GM18868 (cell line): ENCODE data around the gene ARPP21.
"Not testable (repeated sequence)": the region's sequence is repeated elsewhere in the genome, so short reads cannot be mapped to it uniquely, and the experiment has no call there.

Experiments used
- ATAC-seq: cut with Tn5 transposase; IDR thresholded peaks from one replicate; pipeline ENCODE4 v1.9.1; 2021; ENCODE audit warnings: mild to moderate bottlenecking, moderate library complexity; ENCODE audit not compliant: unreplicated experiment

Gene ARPP21

DNA sequence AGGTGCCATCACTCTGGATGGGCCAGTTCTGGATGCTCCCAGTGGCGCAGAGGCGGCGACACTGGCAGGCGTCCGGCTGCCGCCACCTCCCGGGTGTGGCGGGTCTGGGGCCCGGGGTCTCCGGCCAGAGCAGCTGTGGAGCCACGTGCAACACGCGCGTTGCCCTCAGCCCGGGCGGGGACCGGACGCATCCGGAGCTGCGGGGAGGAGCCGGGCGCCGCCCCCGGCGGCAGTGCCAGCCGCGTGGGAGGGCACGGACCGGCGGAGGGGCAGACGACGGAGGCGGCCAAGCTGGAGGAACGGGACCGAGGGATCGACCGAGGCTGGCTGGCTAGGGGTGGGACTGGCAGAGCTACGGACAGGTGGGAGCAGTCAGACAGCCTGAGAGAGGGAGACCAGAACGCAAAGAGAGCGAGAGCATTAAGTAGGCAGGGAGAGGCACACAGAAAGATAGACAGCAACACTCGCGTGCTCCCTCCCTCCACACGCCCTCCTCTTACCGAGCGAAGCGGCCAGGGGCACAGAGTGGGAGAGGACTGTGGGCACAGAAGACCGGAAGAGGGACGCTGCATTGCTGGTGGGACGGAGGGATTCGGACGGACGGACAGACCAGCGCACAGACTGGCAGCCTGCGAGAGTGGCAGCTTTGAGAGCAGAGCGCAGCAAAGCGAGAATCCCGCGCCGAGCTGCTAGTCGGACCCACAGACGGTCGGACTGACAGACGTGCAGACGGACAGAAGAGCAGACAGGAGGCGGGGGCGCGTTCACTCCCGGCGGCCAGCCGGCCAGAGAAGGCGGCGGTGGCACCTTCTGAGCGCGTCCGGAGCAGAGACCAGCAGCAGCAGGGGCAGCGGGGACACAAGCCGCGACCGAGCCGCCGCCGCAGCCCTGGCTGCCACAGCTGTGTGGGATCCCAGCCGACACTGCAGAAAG, at the start of gene ARPP21:
Gene ARPP21, plus strand, starts transcription at position 272 of the 933 bp plus-strand sequence. CDS start 42,227 bp downstream, outside the sequence.
- peak; percentile 51 for ATAC-seq

GRCh38 chr3:35592589-35593295, 46.6 kb upstream of the ARPP21 start:
- ATAC-seq = peak; percentile 77

DNA sequence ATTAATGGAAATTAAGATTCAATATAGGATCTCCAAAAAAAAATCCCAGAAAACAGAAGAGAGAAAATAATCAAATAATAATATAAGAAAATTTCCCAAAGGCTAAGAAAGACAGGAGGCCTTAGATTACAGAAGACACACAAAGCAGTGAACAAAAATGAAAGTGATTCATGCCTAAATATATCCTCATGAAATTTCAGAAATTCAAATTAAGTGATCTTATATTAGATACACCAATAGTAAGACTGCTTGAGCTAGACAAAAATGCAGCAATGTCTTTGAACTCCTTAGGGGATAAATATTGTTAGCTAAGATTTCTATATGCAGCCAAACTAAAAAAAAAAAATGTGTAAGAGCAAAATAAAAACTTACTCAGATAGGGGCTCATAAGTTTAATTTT, 44.6 kb upstream of the ARPP21 start:
- no peak for ATAC-seq

- peak; percentile 39 for ATAC-seq
Observed at GRCh38 chr3:35596335-35596995, 42.9 kb upstream of the ARPP21 start.

- ATAC-seq = no peak
Observed at GRCh38 chr3:35597490-35597889, 41.8 kb upstream of the ARPP21 start.

GRCh38 chr3:35598804-35599203, 40.5 kb upstream of the ARPP21 start:
- ATAC-seq = peak; percentile 36

DNA sequence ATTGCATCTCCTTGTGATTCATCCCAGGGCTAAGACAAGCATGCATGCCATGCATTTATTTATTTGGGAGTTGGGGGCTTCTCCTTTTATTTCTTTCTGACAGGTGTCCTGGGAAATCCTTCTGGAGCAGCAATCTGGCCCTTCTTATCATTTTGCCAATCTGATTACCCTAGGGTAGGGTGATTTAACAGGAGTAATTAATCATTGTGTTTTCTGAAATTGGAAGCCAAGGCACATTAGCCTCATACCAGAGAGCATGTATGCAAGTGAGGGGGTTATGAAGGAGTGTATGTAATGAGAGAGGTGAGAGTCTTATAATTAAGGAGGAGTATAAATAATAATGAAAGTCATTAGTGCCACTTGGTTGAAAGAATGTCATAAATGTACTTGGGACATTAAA, 37.4 kb upstream of the ARPP21 start:
- no peak for ATAC-seq

DNA sequence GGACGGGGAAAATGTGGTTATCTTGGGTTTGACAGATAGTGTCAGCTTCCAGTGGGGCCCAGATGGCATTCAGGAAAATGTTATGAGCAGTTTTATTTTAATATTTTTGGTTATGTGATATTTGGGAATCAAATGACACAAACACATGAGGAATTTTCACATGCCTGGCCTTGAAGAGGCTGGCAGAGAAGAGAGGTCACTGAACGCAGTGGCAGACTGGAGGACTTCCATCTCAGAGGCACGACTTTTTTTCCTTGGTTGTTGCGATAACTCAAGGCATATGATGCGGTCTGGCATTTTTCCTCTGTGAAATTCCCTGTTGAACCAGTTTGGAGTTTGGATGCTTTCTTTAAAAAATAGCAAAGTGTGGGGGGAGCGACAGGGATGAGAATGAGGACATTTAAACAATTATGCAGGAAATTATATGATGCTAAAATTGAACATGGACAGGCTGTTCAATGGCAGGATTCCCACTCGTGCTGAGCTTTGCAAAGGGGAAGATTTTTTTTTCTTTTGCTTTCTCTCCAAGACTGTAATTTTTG, 36.9 kb upstream of the ARPP21 start:
- ATAC-seq = no peak

DNA sequence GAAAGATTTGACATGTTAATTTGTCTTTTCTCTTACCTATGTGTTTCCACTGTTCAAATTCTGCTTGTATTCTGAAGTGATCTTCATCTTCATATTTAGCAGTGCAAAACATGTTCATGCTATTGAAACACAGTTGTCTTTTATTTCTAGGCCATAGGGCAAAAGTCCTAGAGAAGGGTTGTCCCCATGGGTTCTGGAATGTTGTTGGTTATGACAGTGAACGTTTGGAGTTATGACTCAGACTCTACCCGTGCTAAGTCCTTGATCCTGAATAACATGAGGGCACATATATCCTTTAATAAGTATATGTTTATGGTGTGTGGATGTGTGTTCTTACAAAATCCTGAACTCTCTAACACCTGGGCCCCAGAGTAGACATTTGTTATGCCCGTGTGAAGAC, 23.0 kb upstream of the ARPP21 start:
- ATAC-seq = no peak

- no peak for ATAC-seq
Observed at GRCh38 chr3:35617370-35617769, 22.0 kb upstream of the ARPP21 start.

GRCh38 chr3:35620238-35620637, 19.1 kb upstream of the ARPP21 start:
- ATAC-seq = not testable (repeated sequence)

DNA sequence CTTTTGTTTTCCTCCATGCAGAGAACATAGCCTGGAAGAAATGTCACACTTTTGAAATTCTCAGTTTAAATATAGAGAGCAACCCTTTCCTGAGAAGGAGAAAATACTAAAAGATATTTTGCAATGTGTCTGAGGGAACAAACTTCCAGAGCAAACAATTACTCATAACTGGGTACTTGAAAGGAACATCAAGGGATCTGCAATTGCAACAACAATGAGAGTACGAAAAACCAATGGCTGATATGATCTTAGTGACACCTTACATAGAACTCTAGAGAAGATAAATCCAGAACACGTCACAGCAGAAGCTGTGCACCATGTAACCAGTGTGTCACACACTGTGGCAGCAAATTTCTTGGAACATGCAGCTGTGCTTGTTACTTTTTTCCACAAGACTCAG, 14.6 kb upstream of the ARPP21 start:
- ATAC-seq = no peak

DNA sequence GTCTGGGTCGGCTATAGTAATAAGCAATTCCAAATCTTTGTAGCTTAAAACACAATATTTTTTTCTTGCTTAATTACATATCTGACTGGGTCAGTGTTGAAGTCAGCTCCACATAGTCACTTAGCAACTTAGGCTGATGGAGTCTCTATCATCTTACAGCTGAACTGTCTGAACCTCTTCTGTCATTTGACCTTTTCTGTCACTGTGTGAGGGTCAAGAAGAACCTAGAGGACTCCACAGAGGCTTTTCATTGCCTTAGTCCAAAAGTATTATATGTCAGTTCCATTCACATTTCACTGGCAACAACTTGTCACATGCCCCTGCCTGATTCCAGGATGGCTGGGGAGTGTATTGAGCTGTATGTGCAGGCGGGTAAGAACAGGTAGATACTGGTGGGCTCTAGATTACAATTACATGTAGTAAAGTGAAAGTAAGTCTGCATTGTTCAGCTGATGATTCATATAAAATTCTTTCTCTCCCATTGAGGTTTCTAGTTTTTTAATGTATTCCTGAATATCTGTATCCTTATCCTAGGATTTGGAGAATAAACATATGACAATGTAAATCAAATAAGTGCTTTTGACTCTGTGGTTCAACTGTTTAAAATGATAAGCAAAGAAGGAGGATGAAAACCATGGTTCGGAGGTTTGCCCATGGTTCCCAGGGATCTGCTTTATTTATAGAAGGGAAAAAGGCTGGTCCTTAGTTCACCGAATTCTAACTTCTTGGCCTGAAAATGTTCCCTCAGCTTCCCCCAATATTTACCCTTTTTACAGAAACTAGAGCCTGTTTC, 5.8 kb upstream of the ARPP21 start:
- ATAC-seq = no peak

DNA sequence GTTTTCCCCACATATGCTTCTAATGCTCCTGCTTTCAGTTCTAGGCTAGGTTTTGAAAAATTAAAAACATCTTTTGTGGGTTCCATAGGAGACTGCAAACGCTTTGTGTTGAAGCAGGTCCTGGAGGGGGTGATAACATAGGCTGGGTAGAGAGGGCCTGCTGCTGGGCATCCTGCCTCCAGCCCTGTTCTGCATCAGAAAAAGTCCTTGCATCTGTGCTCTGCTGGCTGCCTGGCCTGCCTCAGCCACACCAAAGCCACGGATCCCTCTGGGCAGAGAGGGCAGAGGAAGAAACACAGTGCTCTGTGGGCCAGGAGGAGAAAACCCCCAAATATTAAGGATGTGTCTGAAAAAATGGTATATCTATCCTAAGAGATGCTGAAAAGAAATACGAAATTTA, 3.9 kb upstream of the ARPP21 start:
- ATAC-seq = no peak

GRCh38 chr3:35635926-35636683, 3.2 kb upstream of the ARPP21 start:
- ATAC-seq = no peak

DNA sequence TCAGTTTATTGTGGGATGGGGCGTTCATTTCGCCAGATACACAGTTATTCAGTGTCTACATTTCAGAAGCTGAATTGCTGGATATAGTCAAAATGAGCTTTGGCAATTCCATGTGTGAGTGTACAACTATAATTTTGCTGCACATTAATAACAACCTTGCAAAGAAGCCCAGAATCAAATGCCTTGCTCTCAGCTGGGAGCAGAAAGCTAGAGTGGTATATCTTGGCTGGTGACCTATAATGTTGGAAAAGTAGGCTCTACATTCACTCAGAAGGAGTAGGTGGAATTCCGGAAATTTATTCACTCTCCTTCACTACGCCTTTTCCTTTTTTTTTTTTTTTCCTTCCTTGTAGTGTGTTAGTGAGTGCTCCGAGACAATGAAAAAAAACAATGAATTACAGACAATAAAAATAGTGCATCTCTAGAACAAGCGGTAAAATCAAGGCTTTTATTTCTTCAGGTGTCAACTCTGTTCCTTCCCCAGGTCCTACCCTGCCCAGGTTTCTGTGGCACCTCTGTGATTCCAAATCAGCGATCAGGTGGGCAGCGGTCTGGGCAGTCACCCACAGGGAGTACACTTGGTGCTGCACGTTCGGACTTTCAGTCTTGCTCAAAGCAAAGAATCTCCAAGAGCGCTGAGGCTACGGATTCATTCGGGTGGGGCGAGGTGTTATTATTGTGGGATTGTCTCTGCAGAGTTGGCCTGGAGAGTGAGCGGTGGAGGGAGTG, 910 bp upstream of the ARPP21 start:
- ATAC-seq = no peak

- ATAC-seq = no peak
Observed at GRCh38 chr3:35638980-35639253, 408 bp upstream of the ARPP21 start.

- no peak for ATAC-seq
Observed at GRCh38 chr3:35640190-35641165, 1.2 kb downstream of the ARPP21 start.
